SK-N-SH (cell line): Measurements from ENCODE around the gene TNFAIP3. TPM values are rescaled to one million over a fixed set of nuclear protein-coding genes. Genes with fewer than 3 reads are reported as not detected.

Experiments
- CTCF ChIA-PET: fragments of 300-600, 350-600 bp; formaldehyde crosslinking; extraction: SDS; loops from one replicate; lab custom pipeline; 2021; lab: Yijun Ruan, JAX
- POLR2A ChIA-PET: fragments of 350-600 bp; sonication (Branson Sonifier 250); formaldehyde crosslinking; extraction: SDS; loops from one replicate; lab custom pipeline; 2020; ENCODE audit warnings: antibody characterized with exemption, inconsistent platforms; lab: Yijun Ruan, JAX
- DNase-seq: peaks from one replicate; pipeline ENCODE4 v3.0.0; 2012
- H2AFZ ChIP-seq: fragments of 200-600 bp; sonication (generic); 2 replicates; pipeline ENCODE4 v1.8.1; 2016; ENCODE audit warnings: antibody characterized with exemption, mild to moderate bottlenecking, low read depth
- H3F3A ChIP-seq: fragments of 200-600 bp; sonication (generic); replicated peaks from 2 replicates; pipeline ENCODE3; 2016; ENCODE audit warnings: antibody characterized with exemption, mild to moderate bottlenecking; ENCODE audit not compliant: insufficient read depth
- H3K27ac ChIP-seq, 2 experiments: fragments of 200-500 bp in 1 of 2; fragments of 200-600 bp in 1 of 2; sonication (Bioruptor generic) in 1 of 2; sonication (generic), shearing (Covaris generic) in 1 of 2; 2 replicates each; pipeline versions ENCODE4 v1.5.1 to v1.6.1; 2014 to 2016; ENCODE audit warnings: low read depth in 2 of 2, inconsistent platforms in 1 of 2, low read length in 1 of 2, mild to moderate bottlenecking in 1 of 2, mixed read lengths in 1 of 2
- H3K27me3 ChIP-seq: fragments of 200-600 bp; sonication (generic), shearing (Covaris generic); 2 replicates; pipeline ENCODE4 v1.6.1; 2016; ENCODE audit warnings: mixed run types; ENCODE audit not compliant: insufficient read depth
- H3K36me3 ChIP-seq, 2 experiments: fragments of 200-500 bp in 1 of 2; fragments of 200-600 bp in 1 of 2; sonication (Bioruptor generic) in 1 of 2; sonication (generic) in 1 of 2; replicated peaks in 1 of 2; 2 replicates each; pipeline versions ENCODE3 to v1.5.1; 2014 to 2016; ENCODE audit warnings: low read length in 1 of 2, mild to moderate bottlenecking in 1 of 2; ENCODE audit not compliant: insufficient read depth in 2 of 2, control insufficient read depth in 1 of 2
- H3K4me1 ChIP-seq, 2 experiments: fragments of 200-500 bp in 1 of 2; fragments of 200-600 bp in 1 of 2; sonication (Bioruptor generic) in 1 of 2; sonication (generic), shearing (Covaris generic) in 1 of 2; 2 replicates each; pipeline versions ENCODE4 v1.5.1 to v1.6.1; 2014 to 2016; ENCODE audit warnings: low read depth in 1 of 2, low read length in 1 of 2, mixed run types in 1 of 2; ENCODE audit not compliant: insufficient read depth in 2 of 2, control insufficient read depth in 1 of 2
- H3K4me2 ChIP-seq: fragments of 200-600 bp; sonication (generic), shearing (Covaris generic); 2 replicates; pipeline ENCODE4 v1.6.1; 2017; ENCODE audit warnings: mixed run types
- H3K4me3 ChIP-seq, 2 experiments: fragments of 200-500 bp in 1 of 2; fragments of 200-600 bp in 1 of 2; sonication (Bioruptor generic) in 1 of 2; sonication (generic), shearing (Covaris generic) in 1 of 2; 2 replicates each; pipeline versions ENCODE4 v1.5.1 to v1.8.1; 2014 to 2016; ENCODE audit warnings: low read depth in 2 of 2, inconsistent platforms in 1 of 2, low read length in 1 of 2, mild to moderate bottlenecking in 1 of 2, mixed read lengths in 1 of 2, moderate library complexity in 1 of 2
- H3K79me2 ChIP-seq: fragments of 200-600 bp; sonication (generic); 2 replicates; pipeline ENCODE4 v1.8.1; 2017; ENCODE audit warnings: mild to moderate bottlenecking; ENCODE audit not compliant: insufficient read depth
- H3K9ac ChIP-seq: fragments of 200-600 bp; sonication (generic); 2 replicates; pipeline ENCODE4 v1.6.1; 2017; ENCODE audit warnings: mixed run types
- H3K9me2 ChIP-seq: fragments of 200-600 bp; sonication (generic); 2 replicates; pipeline ENCODE4 v1.6.1; 2017; ENCODE audit warnings: mixed run types
- H3K9me3 ChIP-seq: fragments of 200-600 bp; sonication (generic); 2 replicates; pipeline ENCODE4 v1.6.1; 2017; ENCODE audit warnings: mixed run types, mild to moderate bottlenecking, moderate library complexity
- H4K20me1 ChIP-seq: fragments of 200-600 bp; sonication (generic); 2 replicates; pipeline ENCODE4 v1.6.1; 2017; ENCODE audit warnings: mild to moderate bottlenecking, mixed run types; ENCODE audit not compliant: insufficient read depth
- CHD2 ChIP-seq: fragments of 150-350 bp; IDR thresholded peaks from 2 replicates; pipeline ENCODE4 v1.6.1; 2018; ENCODE audit warnings: low read length; ENCODE audit not compliant: partially characterized antibody
- ELF1 ChIP-seq: IDR thresholded peaks from 2 replicates; pipeline ENCODE4 v1.4.0; 2012
- EP300 ChIP-seq, 2 experiments: IDR thresholded peaks; 2 replicates each; pipeline versions ENCODE4 v1.4.0 to v1.6.1; 2012; ENCODE audit warnings: borderline replicate concordance in 1 of 2, low read depth in 1 of 2, low read length in 1 of 2
- FOSL2 ChIP-seq: IDR thresholded peaks from 2 replicates; pipeline ENCODE4 v1.4.0; 2012; ENCODE audit warnings: low read depth, mild to moderate bottlenecking, moderate library complexity, borderline replicate concordance
- FOXM1 ChIP-seq: IDR thresholded peaks from 2 replicates; pipeline ENCODE4 v1.4.0; 2012; ENCODE audit warnings: low read depth, mild to moderate bottlenecking
- GABPA ChIP-seq: IDR thresholded peaks from 2 replicates; pipeline ENCODE4 v1.4.0; 2012; ENCODE audit warnings: low read depth, mild to moderate bottlenecking
- GATA2 ChIP-seq: sonication (generic); formaldehyde crosslinking; IDR thresholded peaks from 2 replicates; pipeline ENCODE4 v1.5.0; 2020; ENCODE audit warnings: mild to moderate bottlenecking, missing genetic modification reagents
- MEF2A ChIP-seq: IDR thresholded peaks from 2 replicates; pipeline ENCODE4 v1.4.0; 2012; ENCODE audit warnings: low read depth, borderline replicate concordance
- MXI1 ChIP-seq: IDR thresholded peaks from 2 replicates; pipeline ENCODE4 v1.6.1; 2012; ENCODE audit warnings: mild to moderate bottlenecking, low read depth, low read length, improper control_type of control experiment
- NRF1 ChIP-seq: IDR thresholded peaks from 2 replicates; pipeline ENCODE4 v1.6.1; 2012; ENCODE audit warnings: low read depth, mild to moderate bottlenecking, low read length
- PBX3 ChIP-seq: IDR thresholded peaks from 2 replicates; pipeline ENCODE4; 2012
- RFX5 ChIP-seq: IDR thresholded peaks from 2 replicates; pipeline ENCODE4 v1.6.1; 2012; ENCODE audit warnings: mild to moderate bottlenecking, improper control_type of control experiment, low read length
- SIN3A ChIP-seq: IDR thresholded peaks from 2 replicates; pipeline ENCODE4 v1.6.1; 2012; ENCODE audit warnings: low read depth, mild to moderate bottlenecking, low read length, moderate library complexity, borderline replicate concordance
- SMC3 ChIP-seq: IDR thresholded peaks from 2 replicates; pipeline ENCODE4 v1.6.1; 2012; ENCODE audit warnings: low read depth, low read length, improper control_type of control experiment
- TCF12 ChIP-seq: IDR thresholded peaks from 2 replicates; pipeline ENCODE4 v1.4.0; 2012
- USF1 ChIP-seq: IDR thresholded peaks from 2 replicates; pipeline ENCODE4 v1.4.0; 2012; ENCODE audit warnings: low read depth, borderline replicate concordance
- YY1 ChIP-seq: IDR thresholded peaks from 2 replicates; pipeline ENCODE4 v1.4.0; 2012; ENCODE audit warnings: low read depth, mild to moderate bottlenecking
- WGBS: methylation state at CpG from one replicate; pipeline ENCODE4 v1.1.6; 2017; ENCODE audit warnings: low lambda C conversion rate; 5-methylcytosine and 5-hydroxymethylcytosine counted together
- polyA plus RNA-seq, 3 experiments: library from polyadenylated mRNA; depleted of rRNA; stranded (reverse); fragments of >200 nt; gene quantifications; 2 replicates each; pipeline ENCODE4 v1.2.3, GENCODE V29; 2012
- TF ChIP-seq, protein P1 (sequence below): fragments of 200-600 bp; sonication (generic); IDR thresholded peaks from 2 replicates; pipeline ENCODE4 v1.6.1; 2017; ENCODE audit warnings: antibody characterized with exemption, mild to moderate bottlenecking, moderate library complexity
- TF ChIP-seq, protein P2 (sequence below): IDR thresholded peaks from 2 replicates; pipeline ENCODE4 v1.4.0; 2012; ENCODE audit warnings: low read depth

The TNFAIP3 gene
- polyA plus RNA-seq, 1 of the 3 experiments (the other 2 are of a cell fraction): 1.0 TPM

DNA sequence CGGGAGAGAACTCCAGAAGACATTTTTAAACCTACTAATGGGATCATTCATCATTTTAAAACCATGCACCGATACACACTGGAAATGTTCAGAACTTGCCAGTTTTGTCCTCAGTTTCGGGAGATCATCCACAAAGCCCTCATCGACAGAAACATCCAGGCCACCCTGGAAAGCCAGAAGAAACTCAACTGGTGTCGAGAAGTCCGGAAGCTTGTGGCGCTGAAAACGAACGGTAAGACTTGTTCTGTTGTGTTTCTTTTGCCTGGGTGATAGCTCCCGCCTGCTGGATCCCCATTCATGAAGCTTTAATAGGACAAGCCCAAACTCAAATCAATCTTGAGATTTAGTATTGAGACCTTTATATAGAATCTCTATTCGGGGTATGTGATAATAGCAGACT, 4.2 kb downstream of the TNFAIP3 start:
- Histone ChIP-seq H4K20me1 (no peaks in the 10 kb centered on the region), H3F3A (peaks cover 9% of the 10 kb centered on the region), H3K27ac (no peak overlapping the region), H2AFZ (no peak overlapping the region), H3K9me3 (no peaks in the 10 kb centered on the region), H3K4me2 (no peak overlapping the region)
- DNase-seq: no peak
- no peak for TF ChIP-seq MEF2A
- no peak for TF ChIP-seq USF1
- TF ChIP-seq, protein P1, sequence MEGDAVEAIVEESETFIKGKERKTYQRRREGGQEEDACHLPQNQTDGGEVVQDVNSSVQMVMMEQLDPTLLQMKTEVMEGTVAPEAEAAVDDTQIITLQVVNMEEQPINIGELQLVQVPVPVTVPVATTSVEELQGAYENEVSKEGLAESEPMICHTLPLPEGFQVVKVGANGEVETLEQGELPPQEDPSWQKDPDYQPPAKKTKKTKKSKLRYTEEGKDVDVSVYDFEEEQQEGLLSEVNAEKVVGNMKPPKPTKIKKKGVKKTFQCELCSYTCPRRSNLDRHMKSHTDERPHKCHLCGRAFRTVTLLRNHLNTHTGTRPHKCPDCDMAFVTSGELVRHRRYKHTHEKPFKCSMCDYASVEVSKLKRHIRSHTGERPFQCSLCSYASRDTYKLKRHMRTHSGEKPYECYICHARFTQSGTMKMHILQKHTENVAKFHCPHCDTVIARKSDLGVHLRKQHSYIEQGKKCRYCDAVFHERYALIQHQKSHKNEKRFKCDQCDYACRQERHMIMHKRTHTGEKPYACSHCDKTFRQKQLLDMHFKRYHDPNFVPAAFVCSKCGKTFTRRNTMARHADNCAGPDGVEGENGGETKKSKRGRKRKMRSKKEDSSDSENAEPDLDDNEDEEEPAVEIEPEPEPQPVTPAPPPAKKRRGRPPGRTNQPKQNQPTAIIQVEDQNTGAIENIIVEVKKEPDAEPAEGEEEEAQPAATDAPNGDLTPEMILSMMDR: no peak
- TF ChIP-seq FOSL2: no peak
- TF ChIP-seq RFX5: no peak
- TF ChIP-seq, protein P2, sequence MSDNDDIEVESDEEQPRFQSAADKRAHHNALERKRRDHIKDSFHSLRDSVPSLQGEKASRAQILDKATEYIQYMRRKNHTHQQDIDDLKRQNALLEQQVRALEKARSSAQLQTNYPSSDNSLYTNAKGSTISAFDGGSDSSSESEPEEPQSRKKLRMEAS: no peak
- no peak for TF ChIP-seq YY1
- TF ChIP-seq FOXM1: no peak
- TF ChIP-seq NRF1: no peak
- TF ChIP-seq, all 33 proteins: peak for 0
- Histone ChIP-seq H3K9ac (no peak overlapping the region), H3K79me2 (no peaks in the 10 kb centered on the region), H3K9me2 (no peaks in the 10 kb centered on the region), H3K4me3 (no peak overlapping the region), H3K27me3 (no peaks in the 10 kb centered on the region; the same call in 1 of the 2 replicates), H3K36me3 (no peaks in the 10 kb centered on the region), H3K4me1 (peaks cover 0 to 6% of the 10 kb centered on the region in 2 experiments; a peak in 1 of 4 replicates)
- POLR2A ChIA-PET: no interaction called here
- 68% methylated on average over 11 of the region's 11 CpGs for WGBS
- CTCF ChIA-PET: no interaction called here

DNA sequence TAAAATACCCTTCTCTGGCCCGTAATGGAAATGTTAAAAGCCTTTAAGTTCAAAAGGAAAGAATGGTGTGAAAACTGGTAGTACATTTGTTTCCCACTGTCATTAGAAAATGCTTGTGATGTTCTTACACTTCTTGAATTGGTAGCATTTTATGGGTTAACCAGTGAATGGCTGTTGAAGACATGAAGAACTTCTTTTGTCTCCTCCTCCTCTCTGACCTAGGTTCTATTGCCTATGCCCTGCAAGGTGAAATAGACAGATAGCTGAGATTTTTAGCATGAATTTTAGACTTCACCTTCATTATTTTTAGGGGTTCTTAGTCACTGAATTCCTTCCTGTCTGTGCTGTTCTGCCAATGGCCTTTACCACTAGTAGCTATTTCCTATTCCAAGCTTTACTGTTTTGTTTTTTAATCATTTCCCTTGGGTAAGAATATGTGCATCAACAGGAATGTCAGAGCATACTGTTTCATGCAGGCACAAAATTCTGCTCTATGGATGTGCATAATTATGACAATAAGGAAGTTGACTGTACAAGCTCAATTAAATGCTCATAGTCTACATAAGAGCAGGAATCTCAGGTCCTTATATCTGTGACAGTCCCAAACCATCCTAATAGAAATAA, 4.9 kb downstream of the TNFAIP3 start:
- ChIA-PET POLR2A (no interaction called here), CTCF (interaction anchor here (0.9 kb wide), 1 partner anchor 164 kb away, joined by 4 read pairs; no protein-coding TSS in a partner anchor)
- DNase-seq: no peak
- Histone ChIP-seq H3K4me2 (no peak overlapping the region), H3K9me3 (no peaks in the 10 kb centered on the region), H3F3A (peaks cover 9% of the 10 kb centered on the region), H4K20me1 (no peaks in the 10 kb centered on the region), H3K79me2 (no peaks in the 10 kb centered on the region), H3K27me3 (no peaks in the 10 kb centered on the region; the same call in 1 of the 2 replicates), H3K4me1 (peaks cover 0 to 3% of the 10 kb centered on the region in 2 experiments; a peak in 1 of 4 replicates), H3K36me3 (no peaks in the 10 kb centered on the region), H3K27ac (no peak overlapping the region), H2AFZ (no peak overlapping the region), H3K4me3 (no peak overlapping the region), H3K9me2 (no peaks in the 10 kb centered on the region), H3K9ac (no peak overlapping the region)
- 82% methylated on average over 1 of the region's 1 CpG for WGBS
- TF ChIP-seq, protein P2: no peak
- no peak for TF ChIP-seq SIN3A
- TF ChIP-seq NRF1: no peak
- TF ChIP-seq FOXM1: no peak
- TF ChIP-seq SMC3: no peak
- no peak for TF ChIP-seq GATA2
- no peak for TF ChIP-seq ELF1
- TF ChIP-seq EP300 (IDR thresholded peaks at IDR 0.05; ENCODE audit: borderline replicate concordance in 1 of 2, low read depth in 1 of 2, low read length in 1 of 2): no peak
- TF ChIP-seq PBX3: no peak
- TF ChIP-seq CHD2: no peak
- no peak for TF ChIP-seq MXI1
- no peak for TF ChIP-seq MEF2A
- TF ChIP-seq GABPA: no peak
- no peak for TF ChIP-seq FOSL2
- TF ChIP-seq TCF12: no peak
- no peak for TF ChIP-seq YY1
